ENCODE data around the gene AKR1C1. TPM values are rescaled to one million over a fixed set of nuclear protein-coding genes. Genes with fewer than 3 reads are reported as not detected.
"Not testable (repeated sequence)": the region's sequence is repeated elsewhere in the genome, so short reads cannot be mapped to it uniquely, and the experiment has no call there.

AKR1C1 gene
- polyA plus RNA-seq, 1 experiment, result 125 TPM

- no peak overlapping the region for H3K4me3 ChIP-seq (ENCODE audit: low read depth, low read length)
- no peak for TF ChIP-seq CTCF (IDR thresholded peaks at IDR 0.05; ENCODE audit: low read depth, low read length)
- H3K27ac ChIP-seq (ENCODE audit: low read depth, low read length), result no peak overlapping the region
- H3K27me3 ChIP-seq (ENCODE audit: control insufficient read depth, insufficient read depth, low read length), result no peaks in the 10 kb centered on the region
- H3K9me3 ChIP-seq (ENCODE audit: control insufficient read depth, insufficient read depth, low read length), result peaks cover 14% of the 10 kb centered on the region
- POLR2A ChIA-PET, result no interaction called here
- CTCF ChIA-PET, result interaction anchor here (1.2 kb wide), 1 partner anchor 181 kb away, joined by 6 read pairs; no protein-coding TSS in a partner anchor
- DNase-seq (ENCODE audit: low read depth, low spot score), result no peak
Measured at GRCh38 chr10:5030989-5031388, 67.8 kb downstream of the AKR1C1 start.

GRCh38 chr10:5031588-5031987 lies 68.4 kb downstream of the AKR1C1 start:
- CTCF ChIA-PET, result interaction anchor here (1.2 kb wide), 1 partner anchor 182 kb away, joined by 6 read pairs; no protein-coding TSS in a partner anchor
- POLR2A ChIA-PET, result not testable (repeated sequence)

GRCh38 chr10:5032444-5032843 lies 69.2 kb downstream of the AKR1C1 start:
- H3K27me3 ChIP-seq (ENCODE audit: control insufficient read depth, insufficient read depth, low read length); H3K27ac ChIP-seq (ENCODE audit: low read depth, low read length); H3K4me3 ChIP-seq (ENCODE audit: low read depth, low read length); DNase-seq (ENCODE audit: low read depth, low spot score); POLR2A ChIA-PET: not testable (repeated sequence)
- CTCF ChIA-PET, result interaction anchor here (1.1 to 1.6 kb wide), 2 partner anchors 182 to 242 kb away, joined by 3 read pairs; no protein-coding TSS in a partner anchor
- H3K9me3 ChIP-seq (ENCODE audit: control insufficient read depth, insufficient read depth, low read length), result peaks cover 14% of the 10 kb centered on the region

More at GRCh38 chr10:5031588-5031987, 68.4 kb downstream of the AKR1C1 start:
- not testable (repeated sequence) for H3K27ac ChIP-seq (ENCODE audit: low read depth, low read length); H3K27me3 ChIP-seq (ENCODE audit: control insufficient read depth, insufficient read depth, low read length); DNase-seq (ENCODE audit: low read depth, low spot score); H3K4me3 ChIP-seq (ENCODE audit: low read depth, low read length)
- H3K9me3 ChIP-seq (ENCODE audit: control insufficient read depth, insufficient read depth, low read length), result peaks cover 14% of the 10 kb centered on the region

Small RNA genes lying within 50 kb of the gene (small RNA-seq; reads per million reads assigned to genes)
- not detected for gene RF00096 (ENCODE audit: insufficient read length, low read depth)

Other genes starting within 250 kb of the AKR1C1 start
- gene AKR1E2, start 137.2 kb upstream of the AKR1C1 start, polyA plus RNA-seq (2011; rRNA removed), result 1.3 and 1.4 TPM in 2 replicates
- gene AKR1C2, start 40.4 kb downstream of the AKR1C1 start, polyA plus RNA-seq (2011; rRNA removed), result 8.2 and 16.3 TPM in 2 replicates
- gene AKR1C3, start 131.0 kb downstream of the AKR1C1 start, polyA plus RNA-seq (2011; rRNA removed), result 6.4 and 10.7 TPM in 2 replicates
- not detected in 2 replicates for gene AKR1C8, start 221.7 kb downstream of the AKR1C1 start, polyA plus RNA-seq (2011; rRNA removed)
- not detected in 2 replicates for gene AKR1C4, start 233.4 kb downstream of the AKR1C1 start, polyA plus RNA-seq (2011; rRNA removed)